HEK293 (cell line): ENCODE data around the gene TSPAN14.

Source experiments
- CTCF ChIA-PET: fragments of 350-600 bp; formaldehyde crosslinking; extraction: SDS; loops from one replicate; lab custom pipeline; 2021; ENCODE audit warnings: antibody characterized with exemption; lab: Yijun Ruan, JAX
- POLR2A ChIA-PET: fragments of 300-600 bp; formaldehyde crosslinking; extraction: SDS; loops from one replicate; lab custom pipeline; 2020; ENCODE audit warnings: antibody characterized with exemption, inconsistent platforms; lab: Yijun Ruan, JAX
- H3K27ac ChIP-seq: fragments of 200-500 bp; sonication (Bioruptor generic); 2 replicates; pipeline ENCODE4 v1.5.1; 2014; ENCODE audit warnings: low read depth, low read length, control low read depth, inconsistent platforms; ENCODE audit errors: extremely low read depth
- H3K36me3 ChIP-seq, 2 experiments: fragments of 200-500 bp in 1 of 2; sonication (Bioruptor generic) in 1 of 2; 1 replicate in 1 of 2; 2 replicates in 1 of 2; pipeline ENCODE4 v1.5.1; 2014 to 2017; ENCODE audit warnings: inconsistent platforms in 2 of 2, low read length in 2 of 2; ENCODE audit not compliant: control insufficient read depth in 2 of 2, insufficient read depth in 1 of 2
- H3K4me1 ChIP-seq: fragments of 200-500 bp; sonication (Bioruptor generic); 2 replicates; pipeline ENCODE4 v1.5.1; 2014; ENCODE audit warnings: mild to moderate bottlenecking, low read length, inconsistent platforms; ENCODE audit not compliant: control insufficient read depth, insufficient read depth
- H3K4me3 ChIP-seq: 2 replicates; pipeline ENCODE4 v1.5.1; 2011; ENCODE audit warnings: low read depth, mild to moderate bottlenecking, control low read depth, low read length, moderate library complexity
- H3K9me3 ChIP-seq: fragments of 200-500 bp; sonication (Bioruptor generic); 2 replicates; pipeline ENCODE4 v1.5.1; 2014; ENCODE audit warnings: low read depth, low read length, inconsistent platforms; ENCODE audit not compliant: control insufficient read depth, insufficient read depth
- HOXD13 ChIP-seq: sonication (generic); formaldehyde crosslinking; IDR thresholded peaks from 2 replicates; pipeline ENCODE4 v1.8.0; 2022; ENCODE audit warnings: missing genetic modification reagents, borderline replicate concordance
- IKZF3 ChIP-seq: fragments of 450-650 bp; IDR thresholded peaks from 2 replicates; pipeline ENCODE4 v1.5.0; 2018; ENCODE audit warnings: missing biosample characterization, mild to moderate bottlenecking, missing genetic modification characterization, moderate library complexity
- KLF17 ChIP-seq: fragments of 450-650 bp; formaldehyde crosslinking; IDR thresholded peaks from 2 replicates; pipeline ENCODE4 v1.5.1; 2016; ENCODE audit warnings: missing biosample characterization, missing genetic modification characterization
- KLF7 ChIP-seq: fragments of 450-650 bp; formaldehyde crosslinking; IDR thresholded peaks from 2 replicates; pipeline ENCODE4 v1.5.1; 2016; ENCODE audit warnings: missing biosample characterization, missing genetic modification characterization, borderline replicate concordance
- PRDM10 ChIP-seq: fragments of 450-650 bp; formaldehyde crosslinking; IDR thresholded peaks from 2 replicates; pipeline ENCODE4 v1.5.1; 2016; ENCODE audit warnings: missing biosample characterization, missing genetic modification characterization
- SETDB1 ChIP-seq: IDR thresholded peaks from one replicate; pipeline ENCODE4 v1.6.1; 2017; ENCODE audit warnings: mild to moderate bottlenecking, low read length, moderate library complexity, mixed read lengths; ENCODE audit not compliant: insufficient read length
- SP7 ChIP-seq: fragments of 450-650 bp; formaldehyde crosslinking; IDR thresholded peaks from 2 replicates; pipeline ENCODE4 v1.5.1; 2016; ENCODE audit warnings: missing biosample characterization, missing genetic modification characterization
- ZEB2 ChIP-seq: fragments of 450-650 bp; formaldehyde crosslinking; IDR thresholded peaks from 2 replicates; pipeline ENCODE4 v1.5.1; 2016; ENCODE audit warnings: missing biosample characterization, missing genetic modification characterization
- ZNF10 ChIP-seq: fragments of 450-650 bp; formaldehyde crosslinking; IDR thresholded peaks from 2 replicates; pipeline ENCODE4 v1.5.1; 2017; ENCODE audit warnings: missing biosample characterization, missing genetic modification characterization
- ZNF157 ChIP-seq: fragments of 450-650 bp; formaldehyde crosslinking; IDR thresholded peaks from 2 replicates; pipeline ENCODE4 v1.5.1; 2016; ENCODE audit warnings: missing biosample characterization, missing genetic modification characterization
- ZNF23 ChIP-seq: fragments of 450-650 bp; formaldehyde crosslinking; IDR thresholded peaks from 2 replicates; pipeline ENCODE4 v1.5.1; 2016; ENCODE audit warnings: missing biosample characterization, missing genetic modification characterization, borderline replicate concordance
- ZNF394 ChIP-seq: fragments of 450-650 bp; formaldehyde crosslinking; IDR thresholded peaks from 2 replicates; pipeline ENCODE4 v1.5.1; 2016; ENCODE audit warnings: missing biosample characterization, missing genetic modification characterization, mild to moderate bottlenecking, moderate library complexity, borderline replicate concordance
- ZNF423 ChIP-seq: fragments of 450-650 bp; formaldehyde crosslinking; IDR thresholded peaks from 2 replicates; pipeline ENCODE4 v1.5.1; 2016; ENCODE audit warnings: missing biosample characterization, missing genetic modification characterization
- ZNF626 ChIP-seq: fragments of 450-650 bp; sonication (Bioruptor Pico); formaldehyde crosslinking; IDR thresholded peaks from 2 replicates; pipeline ENCODE4 v1.5.1; 2018; ENCODE audit warnings: missing biosample characterization, missing genetic modification characterization, inconsistent platforms
- ZNF776 ChIP-seq: fragments of 450-650 bp; formaldehyde crosslinking; IDR thresholded peaks from 2 replicates; pipeline ENCODE4 v1.5.0; 2017; ENCODE audit warnings: missing biosample characterization, missing genetic modification characterization, borderline replicate concordance
- ZNF785 ChIP-seq: fragments of 450-650 bp; formaldehyde crosslinking; IDR thresholded peaks from 2 replicates; pipeline ENCODE4 v1.5.1; 2016; ENCODE audit warnings: missing biosample characterization, missing genetic modification characterization
- ZNF792 ChIP-seq: fragments of 450-650 bp; formaldehyde crosslinking; IDR thresholded peaks from 2 replicates; pipeline ENCODE4 v1.5.1; 2016; ENCODE audit warnings: missing biosample characterization, missing genetic modification characterization
- TF ChIP-seq, protein P1 (sequence below): fragments of 450-650 bp; formaldehyde crosslinking; IDR thresholded peaks from 2 replicates; pipeline ENCODE4 v1.5.1; 2016; ENCODE audit warnings: missing biosample characterization, missing genetic modification characterization

Gene TSPAN14

DNA sequence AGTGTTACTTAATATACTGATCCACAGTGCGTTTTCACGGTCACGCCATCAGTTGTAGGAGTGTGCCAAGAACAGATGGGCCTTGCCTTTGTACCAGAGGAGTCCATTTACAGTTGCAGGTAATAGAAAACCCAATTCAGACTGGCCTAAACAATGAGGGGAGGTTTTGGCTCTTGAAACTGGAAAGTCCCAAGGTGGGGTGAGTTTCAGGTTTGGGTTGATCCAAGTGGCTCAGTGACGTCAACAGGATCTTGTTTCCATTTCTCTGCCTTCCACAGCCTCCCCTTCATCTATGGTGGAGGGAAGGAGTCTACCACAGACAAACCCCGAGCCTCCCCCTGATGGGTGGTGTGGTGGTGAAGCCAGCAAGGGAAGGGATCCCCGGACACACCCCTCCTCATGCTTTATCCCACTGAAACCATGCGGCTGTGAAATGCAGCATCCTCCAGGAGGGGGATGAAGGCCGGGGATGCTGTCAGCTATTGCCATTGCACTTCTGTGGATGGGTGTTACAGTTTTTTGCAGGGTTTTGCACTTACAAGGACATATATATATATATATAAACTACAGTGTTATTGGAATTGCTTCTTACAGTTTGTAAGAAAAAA, 68.8 kb downstream of the TSPAN14 start:
- Histone ChIP-seq H3K27ac (no peak overlapping the region), H3K4me3 (no peak overlapping the region), H3K9me3 (no peaks in the 10 kb centered on the region), H3K4me1 (no peaks in the 10 kb centered on the region), H3K36me3 (peaks cover 0 to 11% of the 10 kb centered on the region in 2 experiments; a peak in 1 of 3 replicates)
- peak; percentile 86 for TF ChIP-seq PRDM10
- TF ChIP-seq KLF17 (tag by site-specific recombination) = no peak
- ChIA-PET POLR2A (interaction anchor here (0.7 kb wide), 1 partner anchor 17 kb away, joined by 3 read pairs; no protein-coding TSS in a partner anchor), CTCF (interaction anchor here (0.6 to 1.2 kb wide), 3 partner anchors 10 to 113 kb away, joined by 3 read pairs; no protein-coding TSS in a partner anchor)

GRCh38 chr10:80523773-80524172, 69.7 kb downstream of the TSPAN14 start:
- TF ChIP-seq ZNF394 (tag by site-specific recombination) = no peak
- no peak for TF ChIP-seq ZNF776 (tag by site-specific recombination)
- TF ChIP-seq, protein P1, sequence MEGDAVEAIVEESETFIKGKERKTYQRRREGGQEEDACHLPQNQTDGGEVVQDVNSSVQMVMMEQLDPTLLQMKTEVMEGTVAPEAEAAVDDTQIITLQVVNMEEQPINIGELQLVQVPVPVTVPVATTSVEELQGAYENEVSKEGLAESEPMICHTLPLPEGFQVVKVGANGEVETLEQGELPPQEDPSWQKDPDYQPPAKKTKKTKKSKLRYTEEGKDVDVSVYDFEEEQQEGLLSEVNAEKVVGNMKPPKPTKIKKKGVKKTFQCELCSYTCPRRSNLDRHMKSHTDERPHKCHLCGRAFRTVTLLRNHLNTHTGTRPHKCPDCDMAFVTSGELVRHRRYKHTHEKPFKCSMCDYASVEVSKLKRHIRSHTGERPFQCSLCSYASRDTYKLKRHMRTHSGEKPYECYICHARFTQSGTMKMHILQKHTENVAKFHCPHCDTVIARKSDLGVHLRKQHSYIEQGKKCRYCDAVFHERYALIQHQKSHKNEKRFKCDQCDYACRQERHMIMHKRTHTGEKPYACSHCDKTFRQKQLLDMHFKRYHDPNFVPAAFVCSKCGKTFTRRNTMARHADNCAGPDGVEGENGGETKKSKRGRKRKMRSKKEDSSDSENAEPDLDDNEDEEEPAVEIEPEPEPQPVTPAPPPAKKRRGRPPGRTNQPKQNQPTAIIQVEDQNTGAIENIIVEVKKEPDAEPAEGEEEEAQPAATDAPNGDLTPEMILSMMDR (tag by site-specific recombination) = no peak
- TF ChIP-seq ZNF23 (tag by site-specific recombination) = no peak
- no peak for TF ChIP-seq ZNF792 (tag by site-specific recombination)
- TF ChIP-seq ZNF626 (tag by site-specific recombination) = no peak
- TF ChIP-seq KLF7 (tag by site-specific recombination) = no peak
- TF ChIP-seq SP7 = no peak
- no peak for TF ChIP-seq ZNF785 (tag by site-specific recombination)
- no peak for TF ChIP-seq ZNF157 (tag by site-specific recombination)
- TF ChIP-seq IKZF3 (tag by site-specific recombination) = no peak
- TF ChIP-seq ZEB2 = no peak
- TF ChIP-seq ZNF423 (tag by site-specific recombination) = no peak
- TF ChIP-seq ZNF10 (tag by site-specific recombination) = no peak
- no peak for TF ChIP-seq SETDB1
- TF ChIP-seq HOXD13 (CRISPR knock-in tag) = no peak
- TF ChIP-seq, all 188 proteins: peak for 0
- H3K4me3 ChIP-seq = no peak overlapping the region
- POLR2A ChIA-PET = interaction anchor here (0.7 kb wide), 1 partner anchor 16 kb away, joined by 3 read pairs; no protein-coding TSS in a partner anchor
- H3K36me3 ChIP-seq = peaks cover 0 to 2% of the 10 kb centered on the region in 2 experiments; a peak in 1 of 3 replicates
- H3K9me3 ChIP-seq = no peaks in the 10 kb centered on the region
- no peaks in the 10 kb centered on the region for H3K4me1 ChIP-seq
- no peak overlapping the region for H3K27ac ChIP-seq
- CTCF ChIA-PET = interaction anchor here (0.7 to 1.2 kb wide), 2 partner anchors 11 to 114 kb away, joined by 3 read pairs; no protein-coding TSS in a partner anchor
